ENCODE results near the gene STK32C. TPM values are rescaled to one million over a fixed set of nuclear protein-coding genes. Genes with fewer than 3 reads are reported as not detected.

STK32C gene
- 7.0 TPM for total RNA-seq
- long read RNA-seq, partial matches to known transcripts, result 0 of 4 reads
- long read RNA-seq, other reads (novel, unspliced or antisense), result 3 of 4 reads

- DNase-seq (ENCODE audit: missing footprints), result peak; percentile 98
- intact Hi-C loops (cut with DNase I), result loop anchor here (1.0 kb wide), 1 partner anchor 28 kb away; no protein-coding TSS in a partner anchor
- peak; percentile 97 for ATAC-seq
These were observed at the start of gene STK32C for GRCh38 chr10:132307823-132308586. STK32C (minus strand) TSS chr10:132307950; CDS start chr10:132307833, 117 bp downstream.

GRCh38 chr10:132356621-132357195 lies 49.0 kb upstream of the STK32C start:
- DNase-seq (ENCODE audit: missing footprints) (no peak), ATAC-seq (no peak)
- intact Hi-C loops (cut with DNase I), result no loop called here

GRCh38 chr10:132355754-132356153 lies 48.0 kb upstream of the STK32C start:
- intact Hi-C loops (cut with DNase I), result no loop called here
- no peak for ATAC-seq
- no peak for DNase-seq (ENCODE audit: missing footprints)

GRCh38 chr10:132355297-132355696 lies 47.5 kb upstream of the STK32C start:
- DNase-seq (ENCODE audit: missing footprints) (no peak), ATAC-seq (no peak)
- intact Hi-C loops (cut with DNase I), result no loop called here

GRCh38 chr10:132354356-132355094 lies 46.8 kb upstream of the STK32C start:
- no peak for ATAC-seq
- intact Hi-C loops (cut with DNase I), result no loop called here
- peak; percentile 65 for DNase-seq (ENCODE audit: missing footprints)

- DNase-seq (ENCODE audit: missing footprints) (no peak), ATAC-seq (no peak)
- intact Hi-C loops (cut with DNase I), result loop anchor here (1.0 kb wide), 1 partner anchor 130 kb away; no protein-coding TSS in a partner anchor
These were observed 46.0 kb upstream of the STK32C start for GRCh38 chr10:132353456-132354355.

- intact Hi-C loops (cut with DNase I), result loop anchor here (1.0 kb wide), 1 partner anchor 129 kb away; no protein-coding TSS in a partner anchor
- DNase-seq (ENCODE audit: missing footprints), result peak; percentile 88
- ATAC-seq, result peak; percentile 62
These were observed 44.9 kb upstream of the STK32C start for GRCh38 chr10:132352462-132353308.

- ATAC-seq, result no peak
- no peak for DNase-seq (ENCODE audit: missing footprints)
- intact Hi-C loops (cut with DNase I), result no loop called here
These were observed 43.9 kb upstream of the STK32C start for GRCh38 chr10:132351611-132352010.

- intact Hi-C loops (cut with DNase I), result no loop called here
- ATAC-seq, result no peak
- DNase-seq (ENCODE audit: missing footprints), result no peak
These were observed 43.2 kb upstream of the STK32C start for GRCh38 chr10:132350946-132351345.

GRCh38 chr10:132350391-132350790 lies 42.6 kb upstream of the STK32C start:
- intact Hi-C loops (cut with DNase I), result no loop called here
- DNase-seq (ENCODE audit: missing footprints) (no peak), ATAC-seq (no peak)

GRCh38 chr10:132349766-132350165 lies 42.0 kb upstream of the STK32C start:
- DNase-seq (ENCODE audit: missing footprints), result no peak
- ATAC-seq, result no peak
- intact Hi-C loops (cut with DNase I), result no loop called here

GRCh38 chr10:132347931-132348267 lies 40.1 kb upstream of the STK32C start:
- no peak for ATAC-seq
- intact Hi-C loops (cut with DNase I), result no loop called here
- DNase-seq (ENCODE audit: missing footprints), result no peak

- no peak for DNase-seq (ENCODE audit: missing footprints)
- intact Hi-C loops (cut with DNase I), result no loop called here
- no peak for ATAC-seq
These were observed 39.6 kb upstream of the STK32C start for GRCh38 chr10:132347211-132347930.

GRCh38 chr10:132346806-132347205 lies 39.1 kb upstream of the STK32C start:
- no peak for DNase-seq (ENCODE audit: missing footprints)
- ATAC-seq, result no peak
- intact Hi-C loops (cut with DNase I), result no loop called here

GRCh38 chr10:132345345-132345744 lies 37.6 kb upstream of the STK32C start:
- no peak for ATAC-seq
- intact Hi-C loops (cut with DNase I), result no loop called here
- no peak for DNase-seq (ENCODE audit: missing footprints)

- intact Hi-C loops (cut with DNase I), result no loop called here
- ATAC-seq, result no peak
These were observed 36.6 kb upstream of the STK32C start for GRCh38 chr10:132344386-132344785.

GRCh38 chr10:132342553-132342952 lies 34.8 kb upstream of the STK32C start:
- no peak for ATAC-seq
- intact Hi-C loops (cut with DNase I), result no loop called here
- DNase-seq (ENCODE audit: missing footprints), result no peak

More at GRCh38 chr10:132344386-132344785, 36.6 kb upstream of the STK32C start:
- DNase-seq (ENCODE audit: missing footprints), result no peak
